ENCODE results near the gene EXD3.
"Not testable (repeated sequence)": the region's sequence is repeated elsewhere in the genome, so short reads cannot be mapped to it uniquely, and the experiment has no call there.

Gene EXD3

GRCh38 chr9:137422604-137423513 is at the start of gene EXD3, which contains the start of gene NOXA1:
Gene EXD3, minus strand, starts transcription at chr9:137423162. Its CDS starts 27,805 bp downstream, at chr9:137395357.
Gene NOXA1, plus strand, starts transcription at chr9:137423393. Its CDS starts 137 bp downstream, at chr9:137423530.
- H3K4me3 ChIP-seq (ENCODE audit: low read length): peak within 1 kb of the TSS; percentile 75
- peak; percentile 89 for DNase-seq (ENCODE audit: low read depth)
- TF ChIP-seq CTCF (conservative IDR thresholded peaks at IDR 0.05; ENCODE audit: low read length): 0 out of 2 replicates have a peak, but pooled peaks have one; percentile 28

- TF ChIP-seq CTCF (conservative IDR thresholded peaks at IDR 0.05; ENCODE audit: low read length): no peak
- no peak for DNase-seq (ENCODE audit: low read depth)
- no peak overlapping the region for H3K4me3 ChIP-seq (ENCODE audit: low read length)
Observed at GRCh38 chr9:137470785-137471184, 47.8 kb upstream of the EXD3 start.

- no peak for DNase-seq (ENCODE audit: low read depth)
- TF ChIP-seq CTCF (conservative IDR thresholded peaks at IDR 0.05; ENCODE audit: low read length): no peak
- no peak overlapping the region for H3K4me3 ChIP-seq (ENCODE audit: low read length)
Observed at GRCh38 chr9:137467896-137468295, 44.9 kb upstream of the EXD3 start.

- no peak for DNase-seq (ENCODE audit: low read depth)
- TF ChIP-seq CTCF (conservative IDR thresholded peaks at IDR 0.05; ENCODE audit: low read length): no peak
- no peak overlapping the region for H3K4me3 ChIP-seq (ENCODE audit: low read length)
Observed at GRCh38 chr9:137467161-137467581, 44.2 kb upstream of the EXD3 start.

GRCh38 chr9:137466389-137467085 is 43.6 kb upstream of the EXD3 start:
- not testable (repeated sequence) for H3K4me3 ChIP-seq (ENCODE audit: low read length); DNase-seq (ENCODE audit: low read depth)

- no peak for TF ChIP-seq CTCF (conservative IDR thresholded peaks at IDR 0.05; ENCODE audit: low read length)
- H3K4me3 ChIP-seq (ENCODE audit: low read length): no peak overlapping the region
- no peak for DNase-seq (ENCODE audit: low read depth)
Observed at GRCh38 chr9:137465720-137466388, 42.9 kb upstream of the EXD3 start.

Measured in AG10803 (cell line).